GM12878 (cell line): ENCODE measurements around the gene SYCE3. TPM values are rescaled to one million over a fixed set of nuclear protein-coding genes. Genes with fewer than 3 reads are reported as not detected.

ENCODE experiments used
- BRCA1 ChIP-seq: IDR thresholded peaks from 2 replicates; pipeline ENCODE4 v1.6.1; 2011; ENCODE audit warnings: low read depth, low read length, improper control_type of control experiment
- CEBPB ChIP-seq, 2 experiments: fragments of 150-350 bp in 1 of 2; IDR thresholded peaks; 2 replicates each; pipeline ENCODE4 v1.6.1; 2012 to 2014; ENCODE audit warnings: low read depth in 2 of 2, low read length in 2 of 2, borderline replicate concordance in 1 of 2, inconsistent platforms in 1 of 2
- EZH2 ChIP-seq: IDR thresholded peaks from 2 replicates; pipeline ENCODE4 v1.6.1; 2012; ENCODE audit warnings: low read depth, mild to moderate bottlenecking, control low read depth, inconsistent platforms, low read length, borderline replicate concordance; ENCODE audit not compliant: control insufficient read depth
- IKZF2 ChIP-seq, 2 experiments: fragments of 450-650 bp; IDR thresholded peaks; 2 replicates each; pipeline ENCODE4 v1.6.1; 2017; ENCODE audit warnings: mild to moderate bottlenecking in 2 of 2, moderate library complexity in 2 of 2
- MYB ChIP-seq: fragments of 150-350 bp; IDR thresholded peaks from 2 replicates; pipeline ENCODE4 v1.6.1; 2014; ENCODE audit warnings: mild to moderate bottlenecking, low read depth, low read length, borderline replicate concordance
- PML ChIP-seq: IDR thresholded peaks from 2 replicates; pipeline ENCODE4 v1.6.1; 2012; ENCODE audit warnings: low read length, inconsistent platforms
- RFX5 ChIP-seq: IDR thresholded peaks from 2 replicates; pipeline ENCODE4 v1.6.1; 2011; ENCODE audit warnings: low read depth, low read length, improper control_type of control experiment
- SIX5 ChIP-seq: IDR thresholded peaks from 2 replicates; pipeline ENCODE4 v1.6.1; 2011; ENCODE audit warnings: mild to moderate bottlenecking, low read depth, low read length, moderate library complexity; ENCODE audit not compliant: severe bottlenecking
- SMAD5 ChIP-seq: IDR thresholded peaks from 2 replicates; pipeline ENCODE4 v1.6.1; 2016; ENCODE audit warnings: antibody characterized with exemption, low read depth
- SMARCA5 ChIP-seq: fragments of 450-650 bp; IDR thresholded peaks from 2 replicates; pipeline ENCODE4 v1.6.1; 2017; ENCODE audit warnings: mild to moderate bottlenecking
- STAT1 ChIP-seq: fragments of 450-650 bp; conservative IDR thresholded peaks from 2 replicates; pipeline ENCODE4 v1.6.1; 2014; ENCODE audit warnings: antibody characterized with exemption, mild to moderate bottlenecking
- WRNIP1 ChIP-seq: IDR thresholded peaks from 2 replicates; pipeline ENCODE4 v1.6.1; 2011; ENCODE audit warnings: low read depth, low read length, improper control_type of control experiment, borderline replicate concordance
- ZNF207 ChIP-seq: fragments of 450-650 bp; IDR thresholded peaks from 2 replicates; pipeline ENCODE4 v1.6.1; 2014; ENCODE audit warnings: antibody characterized with exemption, mild to moderate bottlenecking, borderline replicate concordance
- polyA plus RNA-seq, 11 experiments: library from polyadenylated mRNA; depleted of rRNA in 4 of 11; unstranded in 6 of 11; stranded (reverse) in 5 of 11; fragments of >200 nt; fragmentation: Nextera tagmentation in 4 of 11; fragmentation: Illumina TruSeq in 1 of 11; extraction: Ambion mirVana in 4 of 11; extraction: Trizol in 1 of 11; gene quantifications; 1 replicate in 1 of 11; 2 replicates in 10 of 11; pipeline versions ENCODE4 v1.2.1 to v1.2.3, GENCODE V29; 2011 to 2016; ENCODE audit warnings: inconsistent platforms in 2 of 11, missing spikeins in 2 of 11, low read depth in 1 of 11
- total RNA-seq, 4 experiments: library from RNA; depleted of rRNA in 3 of 4; stranded (reverse); fragments of >200 nt in 3 of 4; fragmentation: Illumina TruSeq in 1 of 4; extraction: Trizol in 1 of 4; gene quantifications; 2 replicates each; pipeline versions ENCODE4 v1.2.1 to v1.2.3, GENCODE V29; 2013 to 2021
- TF ChIP-seq, protein P1 (sequence below): fragments of 150-350 bp; IDR thresholded peaks from 2 replicates; pipeline ENCODE4 v1.6.1; 2016; ENCODE audit warnings: low read depth, low read length
- TF ChIP-seq, protein P2 (sequence below): IDR thresholded peaks from 2 replicates; pipeline ENCODE4 v1.6.1; 2011; ENCODE audit warnings: low read depth, mild to moderate bottlenecking, low read length, moderate library complexity, borderline replicate concordance; ENCODE audit errors: extremely low read depth
- TF ChIP-seq, protein P3 (sequence below): fragments of 450-650 bp; IDR thresholded peaks from 2 replicates; pipeline ENCODE4 v1.6.1; 2018; ENCODE audit warnings: mild to moderate bottlenecking, low read depth, moderate library complexity; ENCODE audit not compliant: partially characterized antibody
- TF ChIP-seq, protein P4 (sequence below): fragments of 450-650 bp; IDR thresholded peaks from 2 replicates; pipeline ENCODE4 v1.6.1; 2016; ENCODE audit warnings: mild to moderate bottlenecking, moderate library complexity, borderline replicate concordance

Gene SYCE3
- total and polyA plus RNA-seq, 10 of the 15 experiments (the other 5 are each of a cell fraction or from before 2014, with no cell fraction given): 0.38 to 0.91 (median 0.76) TPM; not detected in 4

DNA sequence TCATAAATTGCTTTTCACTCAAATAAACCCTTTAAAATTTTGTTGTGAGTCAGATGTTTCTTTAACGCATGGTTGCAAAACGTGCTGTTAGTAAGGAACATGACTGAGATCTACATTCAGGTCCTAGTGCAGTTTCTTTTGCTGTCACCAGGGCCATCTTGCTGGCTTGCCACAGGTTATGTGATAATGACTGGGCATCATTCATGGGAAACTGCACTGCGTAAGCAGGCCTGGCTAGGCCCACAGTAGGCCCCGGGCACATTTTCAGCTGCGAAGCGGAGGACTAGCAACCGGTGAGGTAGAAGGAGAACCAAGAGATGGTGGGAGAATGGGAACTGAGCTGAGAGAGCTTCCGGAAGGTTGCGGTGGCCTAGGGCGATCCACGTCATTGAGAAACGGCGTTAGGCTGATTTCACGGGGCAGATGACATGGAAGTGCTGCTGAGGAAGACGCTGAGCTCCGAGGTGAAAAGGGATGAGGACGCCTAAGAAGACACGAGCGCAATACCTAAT lies 20.2 kb downstream of the SYCE3 start (continued):
- TF ChIP-seq, protein P1, sequence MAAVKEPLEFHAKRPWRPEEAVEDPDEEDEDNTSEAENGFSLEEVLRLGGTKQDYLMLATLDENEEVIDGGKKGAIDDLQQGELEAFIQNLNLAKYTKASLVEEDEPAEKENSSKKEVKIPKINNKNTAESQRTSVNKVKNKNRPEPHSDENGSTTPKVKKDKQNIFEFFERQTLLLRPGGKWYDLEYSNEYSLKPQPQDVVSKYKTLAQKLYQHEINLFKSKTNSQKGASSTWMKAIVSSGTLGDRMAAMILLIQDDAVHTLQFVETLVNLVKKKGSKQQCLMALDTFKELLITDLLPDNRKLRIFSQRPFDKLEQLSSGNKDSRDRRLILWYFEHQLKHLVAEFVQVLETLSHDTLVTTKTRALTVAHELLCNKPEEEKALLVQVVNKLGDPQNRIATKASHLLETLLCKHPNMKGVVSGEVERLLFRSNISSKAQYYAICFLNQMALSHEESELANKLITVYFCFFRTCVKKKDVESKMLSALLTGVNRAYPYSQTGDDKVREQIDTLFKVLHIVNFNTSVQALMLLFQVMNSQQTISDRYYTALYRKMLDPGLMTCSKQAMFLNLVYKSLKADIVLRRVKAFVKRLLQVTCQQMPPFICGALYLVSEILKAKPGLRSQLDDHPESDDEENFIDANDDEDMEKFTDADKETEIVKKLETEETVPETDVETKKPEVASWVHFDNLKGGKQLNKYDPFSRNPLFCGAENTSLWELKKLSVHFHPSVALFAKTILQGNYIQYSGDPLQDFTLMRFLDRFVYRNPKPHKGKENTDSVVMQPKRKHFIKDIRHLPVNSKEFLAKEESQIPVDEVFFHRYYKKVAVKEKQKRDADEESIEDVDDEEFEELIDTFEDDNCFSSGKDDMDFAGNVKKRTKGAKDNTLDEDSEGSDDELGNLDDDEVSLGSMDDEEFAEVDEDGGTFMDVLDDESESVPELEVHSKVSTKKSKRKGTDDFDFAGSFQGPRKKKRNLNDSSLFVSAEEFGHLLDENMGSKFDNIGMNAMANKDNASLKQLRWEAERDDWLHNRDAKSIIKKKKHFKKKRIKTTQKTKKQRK: no peak
- no peak for TF ChIP-seq MYB
- TF ChIP-seq SMAD5: no peak
- TF ChIP-seq, protein P2, sequence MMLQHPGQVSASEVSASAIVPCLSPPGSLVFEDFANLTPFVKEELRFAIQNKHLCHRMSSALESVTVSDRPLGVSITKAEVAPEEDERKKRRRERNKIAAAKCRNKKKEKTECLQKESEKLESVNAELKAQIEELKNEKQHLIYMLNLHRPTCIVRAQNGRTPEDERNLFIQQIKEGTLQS: no peak
- TF ChIP-seq SIX5: no peak
- TF ChIP-seq BRCA1: no peak
- no peak for TF ChIP-seq EZH2
- no peak for TF ChIP-seq STAT1
- 0 out of 2 replicates have a peak, but pooled peaks have one; percentile 37 for TF ChIP-seq ZNF207
- TF ChIP-seq SMARCA5: 0 out of 2 replicates have a peak, but pooled peaks have one; percentile 22
- TF ChIP-seq, protein P3, sequence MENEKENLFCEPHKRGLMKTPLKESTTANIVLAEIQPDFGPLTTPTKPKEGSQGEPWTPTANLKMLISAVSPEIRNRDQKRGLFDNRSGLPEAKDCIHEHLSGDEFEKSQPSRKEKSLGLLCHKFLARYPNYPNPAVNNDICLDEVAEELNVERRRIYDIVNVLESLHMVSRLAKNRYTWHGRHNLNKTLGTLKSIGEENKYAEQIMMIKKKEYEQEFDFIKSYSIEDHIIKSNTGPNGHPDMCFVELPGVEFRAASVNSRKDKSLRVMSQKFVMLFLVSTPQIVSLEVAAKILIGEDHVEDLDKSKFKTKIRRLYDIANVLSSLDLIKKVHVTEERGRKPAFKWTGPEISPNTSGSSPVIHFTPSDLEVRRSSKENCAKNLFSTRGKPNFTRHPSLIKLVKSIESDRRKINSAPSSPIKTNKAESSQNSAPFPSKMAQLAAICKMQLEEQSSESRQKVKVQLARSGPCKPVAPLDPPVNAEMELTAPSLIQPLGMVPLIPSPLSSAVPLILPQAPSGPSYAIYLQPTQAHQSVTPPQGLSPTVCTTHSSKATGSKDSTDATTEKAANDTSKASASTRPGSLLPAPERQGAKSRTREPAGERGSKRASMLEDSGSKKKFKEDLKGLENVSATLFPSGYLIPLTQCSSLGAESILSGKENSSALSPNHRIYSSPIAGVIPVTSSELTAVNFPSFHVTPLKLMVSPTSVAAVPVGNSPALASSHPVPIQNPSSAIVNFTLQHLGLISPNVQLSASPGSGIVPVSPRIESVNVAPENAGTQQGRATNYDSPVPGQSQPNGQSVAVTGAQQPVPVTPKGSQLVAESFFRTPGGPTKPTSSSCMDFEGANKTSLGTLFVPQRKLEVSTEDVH: no peak
- TF ChIP-seq, protein P4, sequence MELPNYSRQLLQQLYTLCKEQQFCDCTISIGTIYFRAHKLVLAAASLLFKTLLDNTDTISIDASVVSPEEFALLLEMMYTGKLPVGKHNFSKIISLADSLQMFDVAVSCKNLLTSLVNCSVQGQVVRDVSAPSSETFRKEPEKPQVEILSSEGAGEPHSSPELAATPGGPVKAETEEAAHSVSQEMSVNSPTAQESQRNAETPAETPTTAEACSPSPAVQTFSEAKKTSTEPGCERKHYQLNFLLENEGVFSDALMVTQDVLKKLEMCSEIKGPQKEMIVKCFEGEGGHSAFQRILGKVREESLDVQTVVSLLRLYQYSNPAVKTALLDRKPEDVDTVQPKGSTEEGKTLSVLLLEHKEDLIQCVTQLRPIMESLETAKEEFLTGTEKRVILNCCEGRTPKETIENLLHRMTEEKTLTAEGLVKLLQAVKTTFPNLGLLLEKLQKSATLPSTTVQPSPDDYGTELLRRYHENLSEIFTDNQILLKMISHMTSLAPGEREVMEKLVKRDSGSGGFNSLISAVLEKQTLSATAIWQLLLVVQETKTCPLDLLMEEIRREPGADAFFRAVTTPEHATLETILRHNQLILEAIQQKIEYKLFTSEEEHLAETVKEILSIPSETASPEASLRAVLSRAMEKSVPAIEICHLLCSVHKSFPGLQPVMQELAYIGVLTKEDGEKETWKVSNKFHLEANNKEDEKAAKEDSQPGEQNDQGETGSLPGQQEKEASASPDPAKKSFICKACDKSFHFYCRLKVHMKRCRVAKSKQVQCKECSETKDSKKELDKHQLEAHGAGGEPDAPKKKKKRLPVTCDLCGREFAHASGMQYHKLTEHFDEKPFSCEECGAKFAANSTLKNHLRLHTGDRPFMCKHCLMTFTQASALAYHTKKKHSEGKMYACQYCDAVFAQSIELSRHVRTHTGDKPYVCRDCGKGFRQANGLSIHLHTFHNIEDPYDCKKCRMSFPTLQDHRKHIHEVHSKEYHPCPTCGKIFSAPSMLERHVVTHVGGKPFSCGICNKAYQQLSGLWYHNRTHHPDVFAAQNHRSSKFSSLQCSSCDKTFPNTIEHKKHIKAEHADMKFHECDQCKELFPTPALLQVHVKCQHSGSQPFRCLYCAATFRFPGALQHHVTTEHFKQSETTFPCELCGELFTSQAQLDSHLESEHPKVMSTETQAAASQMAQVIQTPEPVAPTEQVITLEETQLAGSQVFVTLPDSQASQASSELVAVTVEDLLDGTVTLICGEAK: no peak
- TF ChIP-seq CEBPB (IDR thresholded peaks at IDR 0.05; ENCODE audit: borderline replicate concordance in 1 of 2, low read depth in 2 of 2, low read length in 2 of 2): no peak
- no peak for TF ChIP-seq PML
- peak; percentile 78 to 91 for TF ChIP-seq IKZF2 (IDR thresholded peaks at IDR 0.05)
- TF ChIP-seq RFX5: peak; percentile 71; the same call in 1 of the 2 replicates
- TF ChIP-seq WRNIP1: no peak
